ENCODE measurements around the gene AHNAK. TPM values are rescaled to one million over a fixed set of nuclear protein-coding genes. Genes with fewer than 3 reads are reported as not detected.

Gene AHNAK
- polyA plus RNA-seq, 1 donor from 2014 or later, result 107 TPM

GRCh38 chr11:62493801-62494200, 52.8 kb downstream of the AHNAK start:
- Mint-ChIP-seq H3K27me3 (peaks cover 2% of the 10 kb centered on the region), H3K27ac (no peak overlapping the region), H3K36me3 (peaks cover 4% of the 10 kb centered on the region), H3K4me1 (no peaks in the 10 kb centered on the region), H3K9me3 (no peaks in the 10 kb centered on the region), H3K4me3 (no peak overlapping the region)

GRCh38 chr11:62492586-62492985, 54.0 kb downstream of the AHNAK start:
- H3K9me3 Mint-ChIP-seq, result no peaks in the 10 kb centered on the region
- H3K4me1 Mint-ChIP-seq, result no peaks in the 10 kb centered on the region
- no peak overlapping the region for H3K4me3 Mint-ChIP-seq
- H3K27ac Mint-ChIP-seq, result no peak overlapping the region
- peaks cover 2% of the 10 kb centered on the region for H3K27me3 Mint-ChIP-seq
- peaks cover 4% of the 10 kb centered on the region for H3K36me3 Mint-ChIP-seq

- no peak overlapping the region for H3K27ac Mint-ChIP-seq
- H3K27me3 Mint-ChIP-seq, result peaks cover 2% of the 10 kb centered on the region
- peak overlapping the region in 1 of 4 donors; percentile 31 for H3K4me3 Mint-ChIP-seq
- no peaks in the 10 kb centered on the region for H3K4me1 Mint-ChIP-seq
- no peaks in the 10 kb centered on the region for H3K9me3 Mint-ChIP-seq
- H3K36me3 Mint-ChIP-seq, result peaks cover 4% of the 10 kb centered on the region
These were observed 54.9 kb downstream of the AHNAK start for GRCh38 chr11:62491571-62492329.

GRCh38 chr11:62489204-62489603, 57.4 kb downstream of the AHNAK start:
- H3K4me1 Mint-ChIP-seq, result no peaks in the 10 kb centered on the region
- no peaks in the 10 kb centered on the region for H3K9me3 Mint-ChIP-seq
- no peak overlapping the region for H3K4me3 Mint-ChIP-seq
- peaks cover 2% of the 10 kb centered on the region for H3K27me3 Mint-ChIP-seq
- H3K27ac Mint-ChIP-seq, result no peak overlapping the region
- H3K36me3 Mint-ChIP-seq, result peaks cover 4% of the 10 kb centered on the region

- H3K27ac Mint-ChIP-seq, result peak overlapping the region in 1 of 3 donors; percentile 43
- peaks cover 4% of the 10 kb centered on the region for H3K36me3 Mint-ChIP-seq
- H3K27me3 Mint-ChIP-seq, result peaks cover 2% of the 10 kb centered on the region
- H3K4me1 Mint-ChIP-seq, result no peaks in the 10 kb centered on the region
- no peak overlapping the region for H3K4me3 Mint-ChIP-seq
- no peaks in the 10 kb centered on the region for H3K9me3 Mint-ChIP-seq
These were observed 58.7 kb downstream of the AHNAK start for GRCh38 chr11:62487738-62488551.

- H3K4me1 Mint-ChIP-seq, result no peaks in the 10 kb centered on the region
- H3K9me3 Mint-ChIP-seq, result no peaks in the 10 kb centered on the region
- H3K36me3 Mint-ChIP-seq, result peaks cover 4% of the 10 kb centered on the region
- no peak overlapping the region for H3K4me3 Mint-ChIP-seq
- peak overlapping the region in 1 of 3 donors; percentile 43 for H3K27ac Mint-ChIP-seq
- peaks cover 2% of the 10 kb centered on the region for H3K27me3 Mint-ChIP-seq
These were observed 59.5 kb downstream of the AHNAK start for GRCh38 chr11:62487136-62487535.

GRCh38 chr11:62484352-62484751, 62.3 kb downstream of the AHNAK start:
- Mint-ChIP-seq H3K4me1 (peaks cover 0 to 3% (median 0%) of the 10 kb centered on the region in 3 donors), H3K27me3 (no peaks in the 10 kb centered on the region), H3K36me3 (peaks cover 1% of the 10 kb centered on the region), H3K27ac (peak overlapping the region in 1 of 3 donors; percentile 24), H3K4me3 (no peak overlapping the region), H3K9me3 (no peaks in the 10 kb centered on the region)

GRCh38 chr11:62482753-62483152, 63.9 kb downstream of the AHNAK start:
- Mint-ChIP-seq H3K4me3 (no peak overlapping the region), H3K27ac (no peak overlapping the region), H3K4me1 (peaks cover 0 to 3% (median 0%) of the 10 kb centered on the region in 3 donors), H3K27me3 (no peaks in the 10 kb centered on the region), H3K36me3 (peaks cover 1% of the 10 kb centered on the region), H3K9me3 (no peaks in the 10 kb centered on the region)

GRCh38 chr11:62479631-62480201, 66.9 kb downstream of the AHNAK start:
- H3K4me3 Mint-ChIP-seq, result no peak overlapping the region
- peaks cover 0 to 3% (median 0%) of the 10 kb centered on the region in 3 donors for H3K4me1 Mint-ChIP-seq
- H3K27me3 Mint-ChIP-seq, result no peaks in the 10 kb centered on the region
- H3K9me3 Mint-ChIP-seq, result no peaks in the 10 kb centered on the region
- H3K36me3 Mint-ChIP-seq, result peaks cover 1% of the 10 kb centered on the region
- no peak overlapping the region for H3K27ac Mint-ChIP-seq

- no peak overlapping the region for H3K27ac Mint-ChIP-seq
- no peaks in the 10 kb centered on the region for H3K27me3 Mint-ChIP-seq
- no peaks in the 10 kb centered on the region for H3K9me3 Mint-ChIP-seq
- H3K4me3 Mint-ChIP-seq, result peak overlapping the region in 1 of 4 donors; percentile 47
- peaks cover 1% of the 10 kb centered on the region for H3K36me3 Mint-ChIP-seq
- H3K4me1 Mint-ChIP-seq, result peaks cover 0 to 3% (median 0%) of the 10 kb centered on the region in 3 donors
These were observed 68.7 kb downstream of the AHNAK start for GRCh38 chr11:62477927-62478326.

GRCh38 chr11:62472063-62472884, 74.3 kb downstream of the AHNAK start:
- peak overlapping the region in 1 of 3 donors; percentile 67 for H3K27ac Mint-ChIP-seq
- no peaks in the 10 kb centered on the region for H3K4me1 Mint-ChIP-seq
- no peaks in the 10 kb centered on the region for H3K9me3 Mint-ChIP-seq
- H3K27me3 Mint-ChIP-seq, result no peaks in the 10 kb centered on the region
- no peak overlapping the region for H3K4me3 Mint-ChIP-seq
- peaks cover 2% of the 10 kb centered on the region for H3K36me3 Mint-ChIP-seq

GRCh38 chr11:62471603-62472002, 75.0 kb downstream of the AHNAK start:
- peaks cover 2% of the 10 kb centered on the region for H3K36me3 Mint-ChIP-seq
- H3K4me3 Mint-ChIP-seq, result no peak overlapping the region
- no peaks in the 10 kb centered on the region for H3K27me3 Mint-ChIP-seq
- H3K4me1 Mint-ChIP-seq, result peaks cover 0 to under 1% (median 0%) of the 10 kb centered on the region in 3 donors
- H3K9me3 Mint-ChIP-seq, result no peaks in the 10 kb centered on the region
- H3K27ac Mint-ChIP-seq, result peak overlapping the region in 1 of 3 donors; percentile 82

GRCh38 chr11:62468577-62468976, 78.0 kb downstream of the AHNAK start:
- H3K4me1 Mint-ChIP-seq, result peaks cover 6 to 9% (median 8%) of the 10 kb centered on the region in 3 donors
- peaks cover 2% of the 10 kb centered on the region for H3K36me3 Mint-ChIP-seq
- no peak overlapping the region for H3K4me3 Mint-ChIP-seq
- H3K27me3 Mint-ChIP-seq, result no peaks in the 10 kb centered on the region
- no peaks in the 10 kb centered on the region for H3K9me3 Mint-ChIP-seq
- no peak overlapping the region for H3K27ac Mint-ChIP-seq

- Mint-ChIP-seq H3K4me1 (peaks cover 17 to 21% (median 18%) of the 10 kb centered on the region in 3 donors), H3K36me3 (peaks cover 1% of the 10 kb centered on the region), H3K4me3 (no peak overlapping the region), H3K27ac (no peak overlapping the region), H3K9me3 (no peaks in the 10 kb centered on the region), H3K27me3 (peaks cover 6% of the 10 kb centered on the region)
These were observed 80.2 kb downstream of the AHNAK start for GRCh38 chr11:62466444-62466843.

All from IgD-negative memory B cell (primary cell).